RWPE1 (cell line): ENCODE results near the gene JMJD1C.

Experiments
- CTCF ChIA-PET: fragments of 350-600 bp; sonication (Branson Sonifier 250); formaldehyde crosslinking; extraction: SDS; loops from one replicate; lab custom pipeline; 2021; lab: Yijun Ruan, JAX
- POLR2A ChIA-PET: fragments of 400-600 bp; formaldehyde crosslinking; extraction: SDS; loops from one replicate; lab custom pipeline; 2020; ENCODE audit warnings: antibody characterized with exemption; ENCODE audit not compliant: low non-redundant PET; lab: Yijun Ruan, JAX
- DNase-seq: peaks from one replicate; pipeline ENCODE4 v3.0.0; 2012; ENCODE audit warnings: low spot score
- H3K27ac ChIP-seq: fragments of 450-650 bp; 2 replicates; pipeline ENCODE4 v1.5.1; 2017
- TF ChIP-seq, protein P1 (sequence below): fragments of 450-650 bp; conservative IDR thresholded peaks from 2 replicates; pipeline ENCODE4 v1.5.1; 2017; ENCODE audit warnings: low read depth, mild to moderate bottlenecking

The JMJD1C gene

DNA sequence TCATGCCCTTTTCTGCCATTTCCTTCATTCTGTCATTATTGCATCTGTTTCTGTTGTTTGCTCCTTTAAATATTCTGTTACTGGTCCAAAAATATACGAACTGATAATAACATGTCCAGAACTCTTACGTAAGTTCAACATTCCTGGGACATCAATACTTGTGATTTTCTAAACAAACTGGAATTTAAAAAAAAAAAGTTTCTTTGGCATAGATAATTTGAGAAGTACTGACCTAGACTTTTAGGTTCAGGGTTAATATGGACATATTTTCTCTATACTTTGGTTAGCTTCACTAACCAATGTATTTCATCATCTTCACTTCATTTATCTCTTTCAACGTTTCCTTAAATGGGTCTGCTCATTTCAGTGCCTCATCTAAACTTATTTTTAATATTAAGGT lies 147.3 kb downstream of the JMJD1C start:
- no peak for DNase-seq
- TF ChIP-seq, protein P1, sequence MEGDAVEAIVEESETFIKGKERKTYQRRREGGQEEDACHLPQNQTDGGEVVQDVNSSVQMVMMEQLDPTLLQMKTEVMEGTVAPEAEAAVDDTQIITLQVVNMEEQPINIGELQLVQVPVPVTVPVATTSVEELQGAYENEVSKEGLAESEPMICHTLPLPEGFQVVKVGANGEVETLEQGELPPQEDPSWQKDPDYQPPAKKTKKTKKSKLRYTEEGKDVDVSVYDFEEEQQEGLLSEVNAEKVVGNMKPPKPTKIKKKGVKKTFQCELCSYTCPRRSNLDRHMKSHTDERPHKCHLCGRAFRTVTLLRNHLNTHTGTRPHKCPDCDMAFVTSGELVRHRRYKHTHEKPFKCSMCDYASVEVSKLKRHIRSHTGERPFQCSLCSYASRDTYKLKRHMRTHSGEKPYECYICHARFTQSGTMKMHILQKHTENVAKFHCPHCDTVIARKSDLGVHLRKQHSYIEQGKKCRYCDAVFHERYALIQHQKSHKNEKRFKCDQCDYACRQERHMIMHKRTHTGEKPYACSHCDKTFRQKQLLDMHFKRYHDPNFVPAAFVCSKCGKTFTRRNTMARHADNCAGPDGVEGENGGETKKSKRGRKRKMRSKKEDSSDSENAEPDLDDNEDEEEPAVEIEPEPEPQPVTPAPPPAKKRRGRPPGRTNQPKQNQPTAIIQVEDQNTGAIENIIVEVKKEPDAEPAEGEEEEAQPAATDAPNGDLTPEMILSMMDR: no peak
- ChIA-PET POLR2A (no interaction called here), CTCF (interaction anchor here (0.5 kb wide), 1 partner anchor 238 kb away, joined by 3 read pairs; no protein-coding TSS in a partner anchor)
- no peak overlapping the region for H3K27ac ChIP-seq

DNA sequence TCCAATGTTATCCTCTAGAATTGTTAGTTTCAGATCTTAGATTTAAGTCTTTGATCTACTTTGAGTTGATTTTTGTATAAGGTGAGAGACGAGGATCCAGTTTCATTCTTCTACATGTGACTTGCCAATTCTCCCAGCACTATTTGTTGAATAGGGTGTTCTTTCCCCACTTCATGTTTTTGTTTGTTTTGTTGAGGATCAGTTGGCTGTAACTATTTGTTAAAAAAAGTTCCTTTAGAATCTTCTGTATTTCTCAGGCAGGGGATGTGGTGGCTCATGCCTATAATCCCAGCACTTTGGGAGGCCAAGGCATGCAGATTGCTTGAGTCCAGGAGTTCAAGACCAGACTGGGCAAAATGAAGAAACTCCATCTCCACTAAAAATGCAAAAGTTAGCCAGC lies 151.8 kb downstream of the JMJD1C start:
- POLR2A ChIA-PET: no interaction called here
- DNase-seq: no peak
- CTCF ChIA-PET: interaction anchor here (0.6 kb wide), 1 partner anchor 152 kb away, joined by 3 read pairs; the partner anchor contains the start of gene JMJD1C
- H3K27ac ChIP-seq: no peak overlapping the region
- TF ChIP-seq, protein P1: no peak

DNA sequence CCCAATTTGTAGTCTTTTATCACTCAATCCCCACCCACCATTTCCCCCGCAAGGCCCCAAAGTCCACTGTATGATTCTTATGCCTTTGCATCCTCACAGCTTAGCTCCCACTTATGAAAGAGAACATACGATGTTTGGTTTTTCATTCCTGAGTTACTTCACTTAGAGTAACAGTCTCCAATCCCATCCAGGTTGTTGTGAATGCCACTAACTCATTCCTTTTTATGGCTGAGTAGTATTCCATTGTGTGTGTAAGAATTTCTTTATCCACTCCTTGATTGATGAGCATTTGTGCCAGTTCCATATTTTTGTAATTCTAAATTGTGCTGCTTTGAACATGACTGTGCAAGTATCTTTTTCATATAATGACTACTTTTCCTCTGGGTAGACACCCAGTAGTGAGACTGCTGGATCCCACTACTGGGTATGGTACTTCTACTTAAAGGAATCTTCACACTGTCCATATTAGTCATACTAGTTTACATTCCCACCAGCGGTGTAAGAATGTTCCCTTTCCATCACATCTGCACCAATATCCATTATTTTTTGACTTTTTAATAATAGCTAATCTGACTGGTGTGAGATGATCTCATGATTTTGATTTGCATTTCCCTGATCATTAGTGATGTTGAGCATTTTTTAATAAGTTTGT lies 152.6 kb downstream of the JMJD1C start:
- DNase-seq: no peak
- ChIA-PET CTCF (interaction anchor here (0.6 kb wide), 1 partner anchor 121 kb away, joined by 3 read pairs; no protein-coding TSS in a partner anchor), POLR2A (no interaction called here)
- TF ChIP-seq, protein P1: no peak
- H3K27ac ChIP-seq: no peak overlapping the region

DNA sequence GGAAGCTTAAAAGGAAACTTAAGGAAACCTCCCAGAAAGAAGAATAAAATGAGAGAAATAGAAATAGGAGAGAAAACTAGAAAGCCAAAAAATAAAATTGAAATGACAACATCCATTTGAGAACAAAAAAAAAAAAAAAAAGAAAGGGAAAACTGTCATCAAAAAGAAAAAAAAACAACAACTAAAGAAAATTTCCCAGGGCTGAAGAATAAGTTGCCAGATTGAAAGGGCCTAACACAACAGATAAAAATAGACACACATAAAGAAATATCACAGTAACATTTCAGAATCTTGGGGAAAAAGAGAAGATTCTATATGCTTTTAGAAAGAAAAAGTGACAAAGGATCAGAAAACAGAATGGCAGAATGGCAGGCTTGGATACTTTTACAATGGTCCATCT lies 157.1 kb downstream of the JMJD1C start:
- ChIA-PET POLR2A (no interaction called here), CTCF (no interaction called here)
- no peak overlapping the region for H3K27ac ChIP-seq
- TF ChIP-seq, protein P1: no peak
- no peak for DNase-seq

DNA sequence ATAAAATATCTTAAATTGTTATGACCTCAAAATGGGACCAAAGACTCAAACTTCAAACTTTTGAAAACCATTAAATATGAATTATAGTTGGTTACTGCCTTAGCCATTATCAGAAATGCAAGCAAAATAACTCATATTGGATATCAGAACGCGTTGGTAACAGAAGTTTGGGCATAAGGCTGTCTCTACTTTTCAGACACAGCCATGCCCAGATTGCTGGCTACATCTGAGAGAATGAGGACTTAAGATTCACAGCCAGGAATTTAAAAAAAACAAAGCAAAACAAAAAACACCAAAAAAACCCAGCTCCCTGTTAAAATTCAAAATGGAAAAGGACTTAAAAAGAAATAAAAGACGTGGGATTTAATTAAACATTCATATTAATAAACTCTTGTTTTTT lies 161.6 kb downstream of the JMJD1C start:
- TF ChIP-seq, protein P1: no peak
- no peak for DNase-seq
- CTCF ChIA-PET: no interaction called here
- no peak overlapping the region for H3K27ac ChIP-seq
- POLR2A ChIA-PET: no interaction called here

DNA sequence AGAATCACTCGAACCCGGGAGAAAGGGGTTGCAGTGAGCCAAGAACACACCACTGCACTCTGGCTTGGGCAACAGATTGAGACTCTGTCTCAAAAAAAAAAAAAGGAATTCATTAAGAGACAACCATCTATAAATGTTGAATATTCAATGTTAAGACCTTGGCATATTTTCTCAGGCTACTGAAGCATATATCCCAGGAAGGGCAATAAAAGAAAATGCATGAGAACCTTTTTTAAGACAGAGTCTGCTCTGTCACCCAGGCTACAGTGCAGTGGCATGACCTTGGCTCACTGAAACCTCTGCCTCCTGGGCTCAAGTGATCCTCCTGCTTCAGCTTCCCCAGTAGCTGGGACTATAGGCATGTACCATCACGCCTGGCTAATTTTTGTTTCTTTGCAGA lies 165.0 kb downstream of the JMJD1C start:
- ChIA-PET CTCF (no interaction called here), POLR2A (no interaction called here)
- H3K27ac ChIP-seq: no peak overlapping the region
- no peak for DNase-seq
- TF ChIP-seq, protein P1: no peak
